IMR-90 (cell line): Measurements from ENCODE around the gene DLX2. TPM values are rescaled to one million over a fixed set of nuclear protein-coding genes. Genes with fewer than 3 reads are reported as not detected.

Experiments used
- ATAC-seq: fragments of 200-7000 bp; cut with Tn5 transposase; 2 replicates; pipeline ENCODE4 v1.9.1; 2020; ENCODE audit warnings: low read depth, mild to moderate bottlenecking, moderate library complexity
- BruUV-seq: library from RNA; stranded (reverse); fragments of 400-500 nt; replicated peaks from 2 replicates; lab custom pipeline; 2021; lab: Mats Ljungman, UMichigan
- CTCF ChIA-PET: fragments of 300-600 bp; formaldehyde crosslinking; extraction: SDS; loops from one replicate; lab custom pipeline; 2021; ENCODE audit warnings: antibody characterized with exemption; lab: Yijun Ruan, JAX
- POLR2A ChIA-PET: fragments of 300-600 bp; sonication (Branson Sonifier 250); formaldehyde crosslinking; loops from one replicate; lab custom pipeline; 2022; ENCODE audit warnings: antibody characterized with exemption; ENCODE audit not compliant: unreplicated experiment; lab: Charles Lee
- DNase-seq: peaks from one replicate; pipeline ENCODE4 v3.0.0; 2013
- H2AFZ ChIP-seq: replicated peaks from 2 replicates; pipeline ENCODE3; 2013; ENCODE audit warnings: low read length, mild to moderate bottlenecking; ENCODE audit not compliant: poor library complexity
- H2AK5ac ChIP-seq: 2 replicates; pipeline ENCODE4 v1.6.1; 2013; ENCODE audit warnings: low read depth, low read length, inconsistent platforms
- H2AK9ac ChIP-seq: replicated peaks from 2 replicates; pipeline ENCODE3; 2013; ENCODE audit warnings: mild to moderate bottlenecking, low read depth, low read length, moderate library complexity; ENCODE audit not compliant: poor library complexity
- H2BK120ac ChIP-seq: 2 replicates; pipeline ENCODE4 v1.6.1; 2013; ENCODE audit warnings: low read depth, low read length, inconsistent platforms
- H2BK15ac ChIP-seq: 3 replicates; pipeline ENCODE4 v1.6.1; 2013; ENCODE audit warnings: low read depth, low read length, inconsistent platforms
- H2BK20ac ChIP-seq: 2 replicates; pipeline ENCODE4 v1.6.1; 2013; ENCODE audit warnings: low read depth, mild to moderate bottlenecking, inconsistent platforms, low read length, moderate library complexity
- H2BK5ac ChIP-seq: 2 replicates; pipeline ENCODE4 v1.6.1; 2013; ENCODE audit warnings: mild to moderate bottlenecking, low read depth, low read length, inconsistent platforms; ENCODE audit not compliant: poor library complexity, severe bottlenecking
- H3K14ac ChIP-seq: replicated peaks from 2 replicates; pipeline ENCODE4 v1.6.1; 2013; ENCODE audit warnings: low read depth, low read length, inconsistent platforms
- H3K18ac ChIP-seq: 2 replicates; pipeline ENCODE4 v1.6.1; 2013; ENCODE audit warnings: low read depth, low read length, control low read depth
- H3K23ac ChIP-seq: 2 replicates; pipeline ENCODE4 v1.6.1; 2013; ENCODE audit warnings: low read depth, low read length, inconsistent platforms
- H3K27ac ChIP-seq: 2 replicates; pipeline ENCODE4 v1.5.1; 2013; ENCODE audit warnings: mild to moderate bottlenecking, control low read depth, low read length; ENCODE audit not compliant: insufficient read depth
- H3K27me3 ChIP-seq: 2 replicates; pipeline ENCODE4 v1.6.1; 2013; ENCODE audit warnings: low read length; ENCODE audit not compliant: control insufficient read depth, insufficient read depth
- H3K36me3 ChIP-seq: 2 replicates; pipeline ENCODE4 v1.6.1; 2013; ENCODE audit warnings: low read length, mixed read lengths; ENCODE audit not compliant: control insufficient read depth, insufficient read depth
- H3K4ac ChIP-seq: 2 replicates; pipeline ENCODE4 v1.6.1; 2013; ENCODE audit warnings: low read depth, low read length, inconsistent platforms
- H3K4me1 ChIP-seq: 2 replicates; pipeline ENCODE4 v1.6.1; 2013; ENCODE audit warnings: low read length, mixed read lengths; ENCODE audit not compliant: control insufficient read depth, insufficient read depth
- H3K4me2 ChIP-seq: 2 replicates; pipeline ENCODE4 v1.6.1; 2013; ENCODE audit warnings: low read depth, mild to moderate bottlenecking, control low read depth, low read length, moderate library complexity
- H3K4me3 ChIP-seq: 2 replicates; pipeline ENCODE4 v1.5.1; 2013; ENCODE audit warnings: low read depth, mild to moderate bottlenecking, control low read depth, low read length, moderate library complexity; ENCODE audit not compliant: insufficient read depth
- H3K56ac ChIP-seq: 2 replicates; pipeline ENCODE4 v1.6.1; 2013; ENCODE audit warnings: low read length, inconsistent platforms; ENCODE audit not compliant: insufficient read depth; ENCODE audit errors: extremely low read depth
- H3K79me1 ChIP-seq, 2 experiments: 2 replicates each; pipeline ENCODE4 v1.6.1; 2013; ENCODE audit warnings: low read length in 2 of 2, inconsistent platforms in 1 of 2, low read depth in 1 of 2
- H3K9ac ChIP-seq: 2 replicates; pipeline ENCODE4 v1.6.1; 2013; ENCODE audit warnings: low read depth, low read length, control low read depth
- H3K9me1 ChIP-seq: 2 replicates; pipeline ENCODE4 v1.6.1; 2013; ENCODE audit warnings: low read length, inconsistent platforms; ENCODE audit not compliant: insufficient read depth
- H3K9me3 ChIP-seq: 2 replicates; pipeline ENCODE4 v1.6.1; 2013; ENCODE audit warnings: low read length; ENCODE audit not compliant: control insufficient read depth, insufficient read depth
- H4K20me1 ChIP-seq: 2 replicates; pipeline ENCODE4 v1.6.1; 2013; ENCODE audit warnings: low read length, inconsistent platforms; ENCODE audit not compliant: insufficient read depth
- H4K5ac ChIP-seq: 2 replicates; pipeline ENCODE4 v1.6.1; 2013; ENCODE audit warnings: mild to moderate bottlenecking, low read depth, low read length, control low read depth
- H4K8ac ChIP-seq, 2 experiments: 2 replicates each; pipeline ENCODE4 v1.6.1; 2013; ENCODE audit warnings: low read depth in 2 of 2, low read length in 2 of 2, control low read depth in 1 of 2, inconsistent platforms in 1 of 2
- H4K91ac ChIP-seq: 2 replicates; pipeline ENCODE4 v1.6.1; 2013; ENCODE audit warnings: low read depth, low read length, inconsistent platforms; ENCODE audit not compliant: insufficient read depth
- RFX5 ChIP-seq: IDR thresholded peaks from 2 replicates; pipeline ENCODE4 v1.8.0; 2012; ENCODE audit warnings: low read depth, mild to moderate bottlenecking, low read length, moderate library complexity
- WGBS, 2 experiments: methylation state at CpG; one replicate each; pipeline versions ENCODE4 v1.1.5 to v1.1.7; 2013; ENCODE audit warnings: missing lambda C conversion rate in 2 of 2; ENCODE audit not compliant: insufficient read length in 1 of 2; ENCODE audit errors: extremely low coverage in 2 of 2; 5-methylcytosine and 5-hydroxymethylcytosine counted together
- dilution Hi-C: fragments of 300-500 bp; cut with HindIII; formaldehyde crosslinking; loops from one replicate; pipeline ENCODE4 v1.14.3; 2018; ENCODE audit warnings: low sequenced_read_pairs; ENCODE audit not compliant: unreplicated experiment
- in situ Hi-C: fragments of 300-500 bp; cut with MboI; formaldehyde crosslinking; loops from 3 replicates; pipeline ENCODE4 v1.14.3; 2019; ENCODE audit warnings: low sequenced_read_pairs, inconsistent platforms, mixed read lengths
- intact Hi-C: fragments of 100-400 bp; cut with micrococcal nuclease; formaldehyde crosslinking; loops from 2 replicates; pipeline ENCODE4 v1.10.0; 2022
- polyA plus RNA-seq, 3 experiments: library from polyadenylated mRNA; depleted of rRNA; stranded (reverse); fragments of >200 nt; gene quantifications; 2 replicates each; pipeline ENCODE4 v1.2.3, GENCODE V29; 2012; ENCODE audit warnings: low replicate concordance in 1 of 3
- total RNA-seq: library from RNA; depleted of rRNA; stranded (reverse); fragments of >200 nt; gene quantifications from 2 replicates; pipeline ENCODE4 v1.2.3, GENCODE V29; 2012
- TF ChIP-seq, protein P1 (sequence below): conservative IDR thresholded peaks from 2 replicates; pipeline ENCODE4 v1.5.1; 2012; ENCODE audit warnings: mild to moderate bottlenecking, low read depth, low read length, improper control_type of control experiment

The DLX2 gene
- total and polyA plus RNA-seq, 2 of the 4 experiments (the other 2 are of a cell fraction) = 0.38 TPM; not detected in 1

DNA sequence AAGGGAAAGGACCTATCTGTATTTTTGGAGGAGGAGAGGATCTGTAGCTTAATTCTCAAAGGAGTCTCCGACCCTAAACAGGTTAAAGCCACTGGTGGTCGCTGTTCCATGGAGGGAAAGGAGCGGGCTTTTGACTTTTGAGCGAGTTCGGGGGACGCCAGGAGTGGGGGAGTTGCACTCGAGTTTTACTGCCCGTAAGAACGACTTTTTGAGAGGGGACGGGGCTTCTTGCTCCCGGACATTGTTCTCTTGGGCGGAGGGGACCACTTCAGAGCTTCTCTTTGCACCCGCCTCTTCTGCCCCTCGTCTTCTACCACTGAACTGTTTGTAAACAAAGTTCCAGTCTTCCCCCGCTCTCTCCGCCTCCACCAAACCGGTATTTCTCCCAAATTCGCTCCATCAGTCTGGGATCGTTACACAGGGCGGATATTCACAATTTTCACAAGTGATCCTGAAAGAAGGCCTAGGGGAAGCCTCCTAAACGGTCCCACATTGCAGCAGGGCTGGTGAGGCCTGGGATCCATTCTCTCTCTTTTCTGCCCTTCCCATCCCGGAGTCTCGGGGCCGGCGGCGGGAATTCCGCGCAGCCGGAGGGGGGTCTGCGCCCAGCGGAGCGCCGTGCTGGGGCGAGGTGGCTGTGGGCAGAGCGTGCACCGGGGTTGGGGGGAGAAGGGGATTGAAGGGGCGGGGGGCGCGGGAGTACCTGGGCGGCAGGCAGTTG lies 6.6 kb downstream of the DLX2 start:
- ATAC-seq = no peak
- H3K9me3 ChIP-seq = no peaks in the 10 kb centered on the region
- H2BK120ac ChIP-seq = peak overlapping the region; percentile 52; the same call in 1 of the 2 replicates
- H2AK5ac ChIP-seq = peak overlapping the region; percentile 53
- no peak for DNase-seq
- H2AFZ ChIP-seq = peak overlapping the region; percentile 90
- H3K27me3 ChIP-seq = peaks cover 37% of the 10 kb centered on the region
- H3K4me3 ChIP-seq = no peak overlapping the region
- intact Hi-C loops = loop anchor here (2.0 kb wide), 1 partner anchor 173 kb away; the partner anchor contains the start of gene HAT1
- POLR2A ChIA-PET = no interaction called here
- H3K79me1 ChIP-seq = no peaks in the 10 kb centered on the region
- CTCF ChIA-PET = no interaction called here
- H2BK20ac ChIP-seq = no peak overlapping the region
- in situ Hi-C loops = no loop called here
- no TSS peak for BruUV-seq
- no peak overlapping the region; the same call in 1 of the 2 replicates for H3K4me2 ChIP-seq
- no peak overlapping the region for H3K14ac ChIP-seq
- peak overlapping the region; percentile 45; the same call in 1 of the 2 replicates for H3K23ac ChIP-seq
- H3K4me1 ChIP-seq = peaks cover 12% of the 10 kb centered on the region
- no peak overlapping the region for H2BK5ac ChIP-seq
- no peak overlapping the region for H4K5ac ChIP-seq
- dilution Hi-C loops = no loop called here
- 57% methylated on average over 17 of the region's 40 CpGs; no CpG with 5 or more reads in 1 of the 2 experiments for WGBS, 2 experiments
- peak overlapping the region in 1 of 2 experiments; percentile 33; a peak in 1 of 4 replicates for H4K8ac ChIP-seq
- peak overlapping the region; percentile 48; the same call in 1 of the 3 replicates for H2BK15ac ChIP-seq
- H4K20me1 ChIP-seq = peaks cover 3% of the 10 kb centered on the region; the same call in 1 of the 2 replicates
- H3K4ac ChIP-seq = peak overlapping the region; percentile 46; the same call in 1 of the 2 replicates
- H3K18ac ChIP-seq = no peak overlapping the region
- no peak overlapping the region for H3K9ac ChIP-seq
- H3K36me3 ChIP-seq = no peaks in the 10 kb centered on the region
- no peak overlapping the region; the same call in 1 of the 2 replicates for H3K56ac ChIP-seq
- H3K9me1 ChIP-seq = peaks cover 5% of the 10 kb centered on the region
- TF ChIP-seq RFX5 = no peak
- TF ChIP-seq, protein P1, sequence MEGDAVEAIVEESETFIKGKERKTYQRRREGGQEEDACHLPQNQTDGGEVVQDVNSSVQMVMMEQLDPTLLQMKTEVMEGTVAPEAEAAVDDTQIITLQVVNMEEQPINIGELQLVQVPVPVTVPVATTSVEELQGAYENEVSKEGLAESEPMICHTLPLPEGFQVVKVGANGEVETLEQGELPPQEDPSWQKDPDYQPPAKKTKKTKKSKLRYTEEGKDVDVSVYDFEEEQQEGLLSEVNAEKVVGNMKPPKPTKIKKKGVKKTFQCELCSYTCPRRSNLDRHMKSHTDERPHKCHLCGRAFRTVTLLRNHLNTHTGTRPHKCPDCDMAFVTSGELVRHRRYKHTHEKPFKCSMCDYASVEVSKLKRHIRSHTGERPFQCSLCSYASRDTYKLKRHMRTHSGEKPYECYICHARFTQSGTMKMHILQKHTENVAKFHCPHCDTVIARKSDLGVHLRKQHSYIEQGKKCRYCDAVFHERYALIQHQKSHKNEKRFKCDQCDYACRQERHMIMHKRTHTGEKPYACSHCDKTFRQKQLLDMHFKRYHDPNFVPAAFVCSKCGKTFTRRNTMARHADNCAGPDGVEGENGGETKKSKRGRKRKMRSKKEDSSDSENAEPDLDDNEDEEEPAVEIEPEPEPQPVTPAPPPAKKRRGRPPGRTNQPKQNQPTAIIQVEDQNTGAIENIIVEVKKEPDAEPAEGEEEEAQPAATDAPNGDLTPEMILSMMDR = no peak
- no peak overlapping the region for H3K27ac ChIP-seq
- peak overlapping the region; percentile 58 for H2AK9ac ChIP-seq
- peak overlapping the region; percentile 63; the same call in 1 of the 2 replicates for H4K91ac ChIP-seq
